ENCODE measurements around the gene DISP3. TPM values are rescaled to one million over a fixed set of nuclear protein-coding genes. Genes with fewer than 3 reads are reported as not detected.

DISP3 gene
- total RNA-seq, 2 experiments from 2014 or later, result 0.97 to 1.7 TPM

DNA sequence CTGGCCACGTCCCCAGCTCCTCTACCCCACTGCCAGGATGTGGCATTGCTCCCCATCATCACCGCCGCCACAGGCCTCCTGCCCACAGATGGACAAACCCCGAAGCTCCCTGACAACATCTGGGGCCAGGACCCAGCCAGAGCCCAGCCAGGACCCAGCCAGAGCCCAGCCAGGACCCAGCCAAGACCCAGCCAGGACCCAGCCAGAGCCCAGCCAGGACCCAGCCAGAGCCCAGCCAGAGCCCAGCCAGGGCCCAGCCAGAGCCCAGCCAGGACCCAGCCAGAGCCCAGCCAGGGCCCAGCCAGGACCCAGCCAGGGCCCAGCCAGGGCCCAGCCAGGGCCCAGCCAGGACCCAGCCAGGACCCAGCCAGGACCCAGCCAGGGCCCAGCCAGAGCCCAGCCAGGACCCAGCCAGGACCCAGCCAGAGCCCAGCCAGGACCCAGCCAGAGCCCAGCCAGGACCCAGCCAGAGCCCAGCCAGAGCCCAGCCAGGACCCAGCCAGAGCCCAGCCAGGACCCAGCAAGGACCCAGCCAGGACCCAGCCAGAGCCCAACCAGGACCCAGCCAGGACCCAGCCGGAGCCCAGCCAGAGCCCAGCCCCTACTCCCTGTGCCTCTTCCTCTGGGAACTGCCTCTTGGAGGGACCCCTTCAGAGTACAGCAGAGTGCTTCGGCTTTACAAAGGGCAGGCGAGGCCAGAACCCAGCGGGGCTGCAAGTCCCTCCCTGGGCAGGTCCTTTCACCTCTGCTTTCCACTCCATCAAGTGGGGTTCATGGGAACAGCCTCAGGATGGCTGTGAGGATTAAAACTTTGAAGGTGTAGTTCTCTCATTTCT lies 43.7 kb downstream of the DISP3 start:
- intact Hi-C loops (cut with micrococcal nuclease; ENCODE audit: unreplicated experiment), result no loop called here
- POLR2A ChIA-PET, result interaction anchor here (0.6 kb wide), 1 partner anchor 443 kb away, joined by 3 read pairs; no protein-coding TSS in a partner anchor
- no TSS peak for BruUV-seq (replicated peaks)

DNA sequence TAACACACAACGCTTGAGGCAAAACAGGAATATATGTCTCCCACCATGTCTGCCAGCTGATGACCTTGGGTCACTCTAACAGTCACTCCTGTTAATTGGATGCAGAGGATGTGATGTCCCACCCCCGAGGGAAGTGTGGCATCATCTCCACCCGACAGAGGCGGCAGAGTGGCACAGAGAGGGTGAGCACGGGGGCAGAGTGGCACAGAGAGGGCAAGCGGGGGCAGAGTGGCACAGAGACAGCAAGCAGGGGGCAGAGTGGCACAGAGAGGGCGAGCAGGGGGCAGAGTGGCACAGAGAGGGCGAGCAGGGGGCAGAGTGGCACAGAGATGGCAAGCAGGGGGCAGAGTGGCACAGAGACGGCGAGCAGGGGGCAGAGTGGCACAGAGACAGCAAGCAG lies 44.3 kb downstream of the DISP3 start:
- no TSS peak for BruUV-seq (replicated peaks)
- Histone ChIP-seq H3K9me3 (ENCODE audit: low read length) (no peaks in the 10 kb centered on the region), H3K4me1 (ENCODE audit: insufficient read depth, low read length, poor library complexity, severe bottlenecking) (no peaks in the 10 kb centered on the region), H2AFZ (ENCODE audit: low read length) (no peak overlapping the region), H3K4me2 (ENCODE audit: low read length) (no peak overlapping the region), H4K20me1 (ENCODE audit: insufficient read depth, low read length) (no peaks in the 10 kb centered on the region), H3K36me3 (ENCODE audit: insufficient read depth, low read length) (no peaks in the 10 kb centered on the region), H3K4me3 (ENCODE audit: low read depth, low read length, poor library complexity, severe bottlenecking) (no peak overlapping the region), H3K27ac (ENCODE audit: low read depth, low read length, poor library complexity, severe bottlenecking) (no peak overlapping the region), H3K79me2 (ENCODE audit: insufficient read depth, low read depth, low read length) (no peaks in the 10 kb centered on the region), H3K9me2 (ENCODE audit: insufficient read depth, low read length) (no peaks in the 10 kb centered on the region)
- ChIA-PET CTCF (ENCODE audit: unreplicated experiment) (no interaction called here), POLR2A (no interaction called here)
- intact Hi-C loops (cut with micrococcal nuclease; ENCODE audit: unreplicated experiment), result no loop called here
- TF ChIP-seq EZH2phosphoT487 (IDR thresholded peaks at IDR 0.05; ENCODE audit: borderline replicate concordance, low read depth, low read length), result no peak
- TF ChIP-seq, protein P1, sequence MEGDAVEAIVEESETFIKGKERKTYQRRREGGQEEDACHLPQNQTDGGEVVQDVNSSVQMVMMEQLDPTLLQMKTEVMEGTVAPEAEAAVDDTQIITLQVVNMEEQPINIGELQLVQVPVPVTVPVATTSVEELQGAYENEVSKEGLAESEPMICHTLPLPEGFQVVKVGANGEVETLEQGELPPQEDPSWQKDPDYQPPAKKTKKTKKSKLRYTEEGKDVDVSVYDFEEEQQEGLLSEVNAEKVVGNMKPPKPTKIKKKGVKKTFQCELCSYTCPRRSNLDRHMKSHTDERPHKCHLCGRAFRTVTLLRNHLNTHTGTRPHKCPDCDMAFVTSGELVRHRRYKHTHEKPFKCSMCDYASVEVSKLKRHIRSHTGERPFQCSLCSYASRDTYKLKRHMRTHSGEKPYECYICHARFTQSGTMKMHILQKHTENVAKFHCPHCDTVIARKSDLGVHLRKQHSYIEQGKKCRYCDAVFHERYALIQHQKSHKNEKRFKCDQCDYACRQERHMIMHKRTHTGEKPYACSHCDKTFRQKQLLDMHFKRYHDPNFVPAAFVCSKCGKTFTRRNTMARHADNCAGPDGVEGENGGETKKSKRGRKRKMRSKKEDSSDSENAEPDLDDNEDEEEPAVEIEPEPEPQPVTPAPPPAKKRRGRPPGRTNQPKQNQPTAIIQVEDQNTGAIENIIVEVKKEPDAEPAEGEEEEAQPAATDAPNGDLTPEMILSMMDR (conservative IDR thresholded peaks at IDR 0.05; ENCODE audit: low read length), result no peak
- DNase-seq (ENCODE audit: low spot score), result no peak

More for the DNA sequence above, 43.7 kb downstream of the DISP3 start:
- Histone ChIP-seq H3K4me2 (ENCODE audit: low read length) (no peak overlapping the region), H3K36me3 (ENCODE audit: insufficient read depth, low read length) (no peaks in the 10 kb centered on the region), H3K79me2 (ENCODE audit: insufficient read depth, low read depth, low read length) (no peaks in the 10 kb centered on the region), H2AFZ (ENCODE audit: low read length) (no peak overlapping the region), H3K4me3 (ENCODE audit: low read depth, low read length, poor library complexity, severe bottlenecking) (no peak overlapping the region), H3K27ac (ENCODE audit: low read depth, low read length, poor library complexity, severe bottlenecking) (no peak overlapping the region), H3K9me2 (ENCODE audit: insufficient read depth, low read length) (no peaks in the 10 kb centered on the region), H3K4me1 (ENCODE audit: insufficient read depth, low read length, poor library complexity, severe bottlenecking) (no peaks in the 10 kb centered on the region), H3K9me3 (ENCODE audit: low read length) (no peaks in the 10 kb centered on the region), H4K20me1 (ENCODE audit: insufficient read depth, low read length) (no peaks in the 10 kb centered on the region)
- no peak for DNase-seq (ENCODE audit: low spot score)
- CTCF ChIA-PET (ENCODE audit: unreplicated experiment), result no interaction called here
- no peak for TF ChIP-seq EZH2phosphoT487 (IDR thresholded peaks at IDR 0.05; ENCODE audit: borderline replicate concordance, low read depth, low read length)
- TF ChIP-seq, protein P1 (conservative IDR thresholded peaks at IDR 0.05; ENCODE audit: low read length), result no peak
